ENCODE measurements around the gene SLC25A14. TPM values are rescaled to one million over a fixed set of nuclear protein-coding genes. Genes with fewer than 3 reads are reported as not detected.

SLC25A14 gene
- total and polyA plus RNA-seq, 10 donors: 7.7 to 19.7 (median 11.8) TPM

DNA sequence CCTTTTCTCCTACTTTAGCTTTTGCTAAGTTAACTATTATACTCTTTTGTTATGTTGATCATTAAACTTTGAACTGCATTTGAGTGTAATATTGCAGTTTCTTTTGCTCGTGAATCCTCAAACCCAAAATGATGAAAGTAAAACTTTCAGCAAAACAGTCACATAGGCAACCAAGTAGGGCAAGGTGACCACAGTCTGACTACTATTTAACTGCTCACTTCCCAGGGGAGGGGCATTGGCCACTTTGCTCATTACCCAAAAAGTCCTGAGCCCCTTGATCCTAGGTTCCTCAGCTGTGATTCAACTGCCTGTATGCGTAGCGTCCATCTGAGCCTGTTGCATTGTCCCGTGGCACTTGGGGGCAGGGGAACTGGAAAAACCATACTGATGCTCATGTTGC is 79.0 kb downstream of the SLC25A14 start:
- no peak overlapping the region for H3K4me3 ChIP-seq
- DNase-seq: no peak
- H3K27ac ChIP-seq: no peak overlapping the region
- 80 to 96% (median 89%) methylated on average over 4 of the region's 4 CpGs for WGBS, 5 donors
- no peaks in the 10 kb centered on the region for H3K9me3 ChIP-seq
- no peaks in the 10 kb centered on the region for H3K4me1 ChIP-seq
- intact Hi-C loops (cut with DNase I; ENCODE audit: low total_unique reads): no loop called here
- no peaks in the 10 kb centered on the region for H3K27me3 ChIP-seq (replicated peaks in 1 of 7)
- H3K36me3 ChIP-seq: peaks cover 0 to 18% (median 0%) of the 10 kb centered on the region in 6 donors
- no peak for TF ChIP-seq POLR2AphosphoS5 (IDR thresholded peaks at IDR 0.05)
- no peak for TF ChIP-seq CTCF (IDR thresholded peaks at IDR 0.05 in 8 of 11, conservative IDR thresholded peaks at IDR 0.05 in 3 of 11)
- TF ChIP-seq POLR2A (IDR thresholded peaks at IDR 0.05): no peak

- Histone ChIP-seq H3K27ac (no peak overlapping the region), H3K4me3 (no peak overlapping the region), H3K36me3 (peaks cover 0 to 13% (median 0%) of the 10 kb centered on the region in 6 donors), H3K4me1 (no peaks in the 10 kb centered on the region), H3K27me3 (replicated peaks in 1 of 7) (peaks cover 0 to 3% (median 0%) of the 10 kb centered on the region in 7 donors), H3K9me3 (no peaks in the 10 kb centered on the region)
- no peak for DNase-seq
- WGBS, 5 donors: 75 to 94% (median 81%) methylated on average over 2 of the region's 2 CpGs
- no peak for TF ChIP-seq CTCF (IDR thresholded peaks at IDR 0.05 in 8 of 11, conservative IDR thresholded peaks at IDR 0.05 in 3 of 11)
- no peak for TF ChIP-seq POLR2A (IDR thresholded peaks at IDR 0.05)
- no peak for TF ChIP-seq POLR2AphosphoS5 (IDR thresholded peaks at IDR 0.05)
- intact Hi-C loops (cut with DNase I; ENCODE audit: low total_unique reads): no loop called here
These were observed 79.5 kb downstream of the SLC25A14 start for GRCh38 chrX:130419263-130419662.

Small RNA genes within 50 kb of the gene (small RNA-seq; reads per million reads assigned to genes)
- 0 reads per million in 4 donors for gene AL035423.1
- 0 reads per million in 4 donors for gene RNU6-1130P

Other genes starting within 250 kb of the SLC25A14 start
- 10 to 100 TPM; 28.7 to 35.3 (median 32.5) TPM for gene ELF4, start 229.4 kb upstream of the SLC25A14 start, total RNA-seq
- gene ELF4, start 229.4 kb upstream of the SLC25A14 start, polyA plus RNA-seq: 10 to 100 TPM in 1 of 3 donors, 1 to 10 TPM in 2; 6.4 to 10.3 (median 7.0) TPM
- 10 to 100 TPM; 13.4 to 27.1 (median 22.5) TPM for gene AIFM1, start 174.1 kb upstream of the SLC25A14 start, total RNA-seq
- gene AIFM1, start 174.1 kb upstream of the SLC25A14 start, polyA plus RNA-seq: 10 to 100 TPM; 20.6 to 25.4 (median 24.8) TPM
- gene RAB33A, start 168.0 kb upstream of the SLC25A14 start, total RNA-seq: 1 to 10 TPM; 1.7 to 4.7 (median 2.2) TPM
- 1 to 10 TPM; 4.0 to 6.7 (median 4.4) TPM for gene RAB33A, start 168.0 kb upstream of the SLC25A14 start, polyA plus RNA-seq
- 1 to 10 TPM; 4.3 to 6.8 (median 6.4) TPM for gene ZNF280C, start 71.0 kb upstream of the SLC25A14 start, total RNA-seq
- gene ZNF280C, start 71.0 kb upstream of the SLC25A14 start, polyA plus RNA-seq: 1 to 10 TPM; 1.3 to 1.5 (median 1.4) TPM
- gene GPR119, start 45.8 kb downstream of the SLC25A14 start, total RNA-seq: not detected
- gene GPR119, start 45.8 kb downstream of the SLC25A14 start, polyA plus RNA-seq: not detected
- 10 to 100 TPM; 13.4 to 19.0 (median 16.3) TPM for gene RBMX2, start 62.1 kb downstream of the SLC25A14 start, total RNA-seq
- gene RBMX2, start 62.1 kb downstream of the SLC25A14 start, polyA plus RNA-seq: 10 to 100 TPM; 20.2 to 34.3 (median 24.3) TPM